Measurements from ENCODE around the gene CXCL13.
"Not testable (repeated sequence)": the region's sequence is repeated elsewhere in the genome, so short reads cannot be mapped to it uniquely, and the experiment has no call there.

Gene CXCL13, protein sequence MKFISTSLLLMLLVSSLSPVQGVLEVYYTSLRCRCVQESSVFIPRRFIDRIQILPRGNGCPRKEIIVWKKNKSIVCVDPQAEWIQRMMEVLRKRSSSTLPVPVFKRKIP

DNA sequence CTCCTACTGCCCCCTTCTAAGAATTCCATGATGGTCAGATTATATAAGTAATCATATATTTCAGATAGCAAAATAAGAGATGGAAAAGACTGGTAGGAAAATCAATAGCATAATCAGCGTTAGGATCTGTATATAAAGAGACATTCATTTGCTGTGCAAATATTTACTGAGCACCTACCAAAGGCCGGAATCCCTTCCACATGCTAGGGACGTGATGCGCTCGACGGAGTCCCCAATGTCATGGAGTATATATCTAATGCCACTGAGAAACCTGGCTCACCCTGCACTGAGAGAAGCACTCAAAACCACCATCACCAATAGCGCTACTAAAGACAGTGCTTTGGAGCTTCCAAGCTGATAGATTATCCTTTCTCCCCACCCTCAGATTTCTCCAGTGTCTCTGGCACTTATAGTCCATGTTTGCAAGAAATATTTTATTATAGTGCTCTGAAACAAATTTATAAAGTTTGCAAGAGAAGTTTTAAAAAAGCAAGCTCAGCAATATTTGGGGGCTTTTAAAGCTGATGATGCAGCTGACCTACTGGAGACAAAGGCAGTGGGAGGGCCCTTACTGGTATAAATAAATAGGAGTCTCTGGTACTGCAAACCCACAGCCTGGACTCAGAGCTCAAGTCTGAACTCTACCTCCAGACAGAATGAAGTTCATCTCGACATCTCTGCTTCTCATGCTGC is at the start of gene CXCL13:
TSS of gene CXCL13 (plus strand) at position 611 of the 693 bp plus-strand sequence. CDS start at position 657, 46 bp downstream.
- peak; percentile 81 for DNase-seq

DNA sequence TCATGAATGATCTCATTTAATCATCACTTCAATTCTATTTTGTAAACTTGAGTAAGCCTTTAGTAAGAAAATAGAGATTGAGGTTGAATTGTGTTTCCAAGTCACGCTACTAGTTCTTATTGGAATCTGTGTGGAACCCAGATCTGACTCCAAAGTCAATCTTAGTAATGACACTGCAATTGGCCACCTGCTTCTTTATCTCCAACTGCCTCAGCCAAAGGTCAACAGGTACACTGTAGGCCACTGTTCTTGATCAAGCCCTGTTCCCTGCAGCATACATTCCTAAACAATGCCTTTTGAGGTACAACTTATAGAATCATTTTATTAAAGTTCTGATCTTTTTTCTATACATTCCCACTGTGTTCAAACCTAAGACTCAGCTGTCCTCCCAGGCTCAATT is 45.5 kb upstream of the CXCL13 start:
- no peak for DNase-seq

DNA sequence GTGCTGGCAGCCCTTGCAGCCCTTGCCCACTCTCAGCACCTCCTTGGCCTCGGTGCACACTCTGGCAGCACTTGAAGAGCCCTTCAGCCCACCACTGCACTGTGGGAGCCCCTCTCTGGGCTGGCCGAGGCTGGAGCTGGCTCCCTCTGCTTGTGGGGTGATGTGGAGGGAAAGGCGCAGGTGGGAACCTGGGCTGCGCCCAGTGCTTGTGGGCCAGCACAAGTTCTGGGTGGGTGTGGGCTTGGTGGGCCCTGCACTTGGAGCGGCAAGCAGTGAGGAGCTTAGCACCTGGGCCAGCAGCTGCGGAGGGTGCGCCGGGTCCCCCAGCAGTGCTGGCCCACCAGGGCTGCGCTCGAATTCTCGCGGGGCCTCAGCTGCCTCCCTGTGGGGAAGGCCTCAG is 43.9 kb upstream of the CXCL13 start:
- not testable (repeated sequence) for DNase-seq

DNA sequence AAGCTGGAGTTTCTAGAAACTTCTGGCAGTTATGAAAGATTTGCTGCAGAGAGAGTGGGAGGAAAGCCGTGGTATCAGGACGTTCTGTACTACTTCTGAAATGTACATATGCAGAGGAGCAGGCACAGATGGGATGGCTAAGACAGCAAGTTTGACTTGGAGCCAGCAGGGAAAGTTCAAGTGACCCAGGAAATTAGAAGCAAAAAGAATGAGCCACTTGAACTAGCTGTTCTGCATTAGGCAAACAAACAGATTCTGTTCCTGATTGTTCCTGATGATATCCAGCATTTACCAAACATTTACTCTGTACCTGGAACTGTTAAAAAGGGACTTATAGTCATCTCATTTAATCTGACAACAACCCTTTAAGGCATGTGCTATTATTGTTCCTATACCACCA is 41.4 kb upstream of the CXCL13 start:
- DNase-seq = peak; percentile 52

DNA sequence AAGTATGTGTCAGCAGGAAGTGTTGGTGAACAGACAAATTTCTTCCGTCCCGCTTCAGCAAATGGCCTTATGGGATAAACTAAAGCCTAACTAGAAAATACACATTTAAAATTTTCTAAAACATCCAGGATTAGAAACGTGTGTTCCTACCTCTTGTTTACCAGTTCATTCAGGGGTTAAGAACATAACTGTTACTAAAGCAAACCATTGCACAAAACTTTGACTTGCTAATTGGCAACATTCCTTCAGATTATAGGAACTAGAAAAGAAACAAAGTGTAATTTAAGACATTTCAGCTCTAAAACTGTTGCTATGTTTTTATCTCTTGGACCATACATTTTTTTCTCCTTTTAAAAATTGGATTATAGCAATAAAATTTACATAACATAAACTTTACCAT is 39.5 kb upstream of the CXCL13 start:
- DNase-seq = no peak

DNA sequence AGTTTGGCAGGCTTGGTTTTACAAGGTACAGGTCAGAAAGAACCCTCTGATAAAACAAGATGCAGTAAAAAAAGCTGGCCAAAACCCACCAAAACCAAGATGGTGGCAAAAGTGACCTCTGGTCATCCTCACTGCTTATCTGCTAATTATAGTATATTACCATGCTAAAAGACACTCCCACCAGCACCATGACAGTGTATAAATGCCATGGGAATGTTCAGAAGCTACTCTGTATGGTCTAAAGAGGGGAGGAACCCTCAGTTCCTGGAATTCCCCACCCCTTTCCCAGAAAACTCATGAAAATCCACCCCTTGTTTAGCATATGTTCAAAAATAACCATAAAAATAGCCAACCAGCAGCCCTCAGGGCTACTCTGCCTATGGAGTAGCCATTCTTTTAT is 38.1 kb upstream of the CXCL13 start:
- DNase-seq = no peak

DNA sequence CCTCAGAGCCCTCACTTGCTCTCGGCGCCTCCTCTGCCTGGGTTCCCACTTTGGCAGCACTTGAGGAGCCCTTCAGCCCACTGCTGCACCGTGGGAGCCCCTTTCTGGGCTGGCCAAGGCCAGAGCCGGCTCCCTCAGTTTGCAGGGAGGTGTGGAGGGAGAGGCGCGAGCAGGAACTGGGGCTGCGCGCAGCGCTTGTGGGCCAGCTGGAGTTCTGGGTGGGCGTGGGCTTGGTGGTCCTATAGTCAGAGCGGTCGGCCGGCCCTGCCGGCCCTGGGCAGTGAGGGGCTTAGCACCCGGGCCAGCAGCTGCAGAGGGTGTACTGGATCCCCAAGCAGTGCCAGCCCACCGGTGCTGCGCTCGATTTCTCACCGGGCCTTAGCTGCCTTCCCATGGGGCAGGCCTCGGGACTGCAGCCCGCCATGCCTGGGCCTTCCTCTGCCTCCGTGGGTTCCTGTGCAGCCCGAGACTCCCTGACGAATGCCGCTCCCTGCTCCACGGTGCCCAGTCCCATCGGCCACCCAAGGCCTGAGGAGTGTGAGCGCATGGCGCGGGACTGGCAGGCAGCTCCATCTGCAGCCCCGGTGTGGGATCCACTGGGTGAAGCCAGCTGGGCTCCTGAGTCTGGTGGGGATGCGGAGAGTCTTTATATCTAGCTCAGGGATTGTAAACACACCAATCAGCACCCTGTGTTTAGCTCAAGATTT is 35.0 kb upstream of the CXCL13 start:
- DNase-seq = not testable (repeated sequence)

DNA sequence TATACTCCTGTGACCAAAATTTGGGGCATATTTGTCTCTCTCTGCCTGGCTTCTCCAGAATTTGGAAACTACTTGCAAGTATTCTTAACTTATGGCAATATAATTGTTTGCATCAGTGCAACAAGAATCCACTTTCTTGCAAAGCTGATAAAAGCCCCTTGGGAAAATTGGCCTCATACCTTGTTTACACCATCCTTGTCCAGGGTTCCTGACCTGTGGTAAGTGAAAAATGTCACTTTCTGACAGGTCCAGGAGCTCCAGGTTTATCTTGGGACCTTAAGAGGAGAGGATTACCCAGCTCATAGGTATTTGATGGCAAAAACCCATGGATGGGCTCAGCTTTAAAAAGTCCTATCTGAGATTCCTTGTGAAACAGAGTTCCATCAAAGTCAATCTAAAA is 29.3 kb upstream of the CXCL13 start:
- DNase-seq = no peak

DNA sequence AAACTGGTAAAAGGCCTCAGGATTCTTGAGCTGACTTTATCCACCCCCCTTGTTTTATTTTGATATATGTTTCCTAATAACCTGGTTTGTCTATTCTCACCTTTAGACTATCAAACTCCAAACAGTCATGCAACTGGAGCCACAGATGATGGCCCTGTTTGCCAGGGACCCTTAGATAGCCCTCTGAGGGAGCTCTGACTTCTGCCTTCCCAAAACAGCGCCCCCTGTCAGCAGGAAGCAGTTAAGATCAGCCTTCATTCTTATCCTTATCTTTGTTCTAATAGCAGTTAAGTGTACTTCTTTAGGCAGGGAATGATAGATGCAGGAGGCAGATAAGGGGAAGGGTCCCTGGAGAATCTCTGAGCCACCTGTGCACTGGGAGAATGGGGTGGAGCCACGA is 27.5 kb upstream of the CXCL13 start:
- DNase-seq = no peak

DNA sequence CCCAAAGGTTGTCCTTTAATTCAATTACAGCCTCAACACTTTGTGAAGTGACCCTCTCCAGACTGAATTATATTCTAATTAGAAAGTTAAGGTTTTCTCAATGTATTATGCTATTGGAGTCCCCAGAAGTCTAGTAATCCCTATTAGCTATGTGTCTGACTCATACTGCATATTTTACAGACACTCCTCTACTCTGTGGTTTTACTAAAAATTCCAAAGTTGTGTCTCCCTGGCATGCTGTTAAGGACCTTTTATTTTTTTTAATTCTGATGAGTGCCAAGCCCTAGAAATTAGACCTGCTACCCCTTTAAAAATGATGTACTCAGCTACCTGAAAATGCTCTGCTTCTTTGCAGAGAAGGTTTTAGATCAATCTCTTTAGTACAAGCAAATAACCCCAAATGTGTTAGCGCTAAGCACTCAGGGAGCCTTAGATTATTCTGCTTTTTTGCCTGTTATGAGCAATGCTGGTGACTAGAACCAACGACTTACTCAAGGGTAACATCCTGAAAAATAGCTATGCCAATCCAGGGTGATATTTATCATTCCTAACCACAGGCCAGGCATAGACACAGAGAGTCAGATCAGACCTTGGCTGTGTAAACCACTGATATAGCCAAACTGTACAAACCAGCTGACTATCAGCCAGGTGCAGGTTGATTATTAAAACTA is 26.1 kb upstream of the CXCL13 start:
- DNase-seq = no peak

DNA sequence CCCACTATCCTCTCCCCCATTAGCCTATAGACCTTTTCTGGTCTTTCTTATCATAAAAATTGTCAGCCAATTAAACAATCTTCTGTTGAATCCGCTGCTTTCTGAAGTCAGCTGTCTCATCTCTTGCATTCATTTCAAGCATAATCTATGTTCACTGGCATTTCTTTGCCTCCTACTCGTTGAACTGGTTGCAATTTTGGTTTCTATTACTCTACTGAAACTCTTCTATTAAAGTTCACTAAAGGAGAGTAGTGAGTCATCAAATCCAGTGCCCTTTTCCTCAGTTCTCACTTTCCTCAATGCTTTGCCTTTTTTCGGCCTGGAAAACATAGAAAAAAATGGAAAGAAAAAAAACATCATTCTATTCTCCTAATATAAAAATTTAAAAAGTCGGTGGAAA is 23.9 kb upstream of the CXCL13 start:
- DNase-seq = no peak

DNA sequence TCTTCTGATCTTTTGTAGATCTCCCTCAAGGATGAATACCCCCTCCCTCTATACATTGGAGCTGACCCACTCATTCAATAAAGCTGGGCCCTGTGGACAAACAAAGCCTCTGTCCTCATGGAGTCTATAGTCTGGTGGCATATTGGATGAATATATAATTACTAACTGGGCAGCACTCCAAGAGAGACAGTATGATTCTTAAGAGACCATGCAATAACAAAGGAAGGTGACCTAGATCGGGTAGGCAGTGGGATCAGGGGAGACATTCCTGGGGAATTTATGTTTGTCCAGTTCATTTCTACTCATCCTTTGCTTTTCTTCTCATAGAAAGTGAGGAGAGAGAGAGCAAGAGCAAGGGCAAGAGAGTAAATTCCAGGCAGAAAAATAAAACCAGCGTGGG is 23.5 kb upstream of the CXCL13 start:
- no peak for DNase-seq

DNA sequence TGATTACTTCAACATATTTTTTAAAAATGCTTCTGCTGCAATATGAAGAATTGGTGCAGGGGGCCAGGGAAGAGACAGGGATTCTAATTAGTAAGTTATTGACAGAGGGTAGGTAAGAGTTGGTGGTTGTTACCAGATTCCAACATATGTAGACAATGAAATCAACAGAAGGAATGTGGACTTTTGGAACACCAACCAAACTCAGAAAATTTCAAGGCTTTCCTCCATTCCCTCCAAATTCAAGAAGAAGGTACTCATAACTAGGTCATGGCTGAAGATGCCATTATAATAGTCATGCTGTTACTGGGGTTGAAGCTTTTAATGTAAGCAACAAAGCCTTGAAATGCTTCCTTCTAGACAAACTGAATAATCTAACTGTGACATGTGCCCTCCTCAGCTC is 22.9 kb upstream of the CXCL13 start:
- no peak for DNase-seq

DNA sequence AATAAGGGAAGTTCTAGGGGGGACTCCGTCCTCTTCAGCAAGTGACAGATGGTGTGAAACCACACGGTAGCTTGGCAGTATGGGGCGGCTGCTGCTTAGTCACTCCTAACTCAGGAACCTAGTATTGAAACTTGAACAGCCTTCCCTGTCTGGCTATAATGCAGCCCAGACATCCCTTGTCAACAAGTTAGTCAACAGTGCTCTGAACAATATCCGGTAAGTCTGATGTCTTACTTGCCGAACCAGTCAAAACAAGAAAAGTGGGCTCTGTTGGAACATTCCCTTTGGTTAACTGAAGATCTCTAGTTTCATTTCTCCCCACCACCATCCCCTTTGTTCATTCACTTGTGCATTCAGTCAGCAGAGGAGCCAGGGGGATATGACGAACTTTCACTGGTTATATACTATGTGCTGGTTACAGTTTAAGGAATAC is 18.7 kb upstream of the CXCL13 start:
- peak; percentile 6 for DNase-seq

DNA sequence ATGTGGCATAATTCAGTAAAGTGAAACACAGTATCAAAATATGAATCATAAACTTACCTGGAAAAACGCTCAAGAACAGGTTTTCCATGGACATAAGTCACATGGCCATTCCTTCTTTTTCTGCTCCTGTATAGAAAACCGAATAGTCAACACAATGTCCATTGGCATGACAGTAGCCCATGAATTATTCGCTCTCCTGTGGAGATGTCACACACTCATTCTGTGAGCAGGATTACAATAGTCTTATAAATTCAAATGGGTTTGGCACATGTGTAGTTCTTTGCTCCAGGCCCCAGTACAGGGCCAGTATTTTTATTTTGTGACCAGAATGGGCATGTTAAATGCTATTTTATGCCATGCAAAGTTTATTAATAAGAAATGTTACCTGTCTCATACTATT is 15.1 kb upstream of the CXCL13 start:
- no peak for DNase-seq

DNA sequence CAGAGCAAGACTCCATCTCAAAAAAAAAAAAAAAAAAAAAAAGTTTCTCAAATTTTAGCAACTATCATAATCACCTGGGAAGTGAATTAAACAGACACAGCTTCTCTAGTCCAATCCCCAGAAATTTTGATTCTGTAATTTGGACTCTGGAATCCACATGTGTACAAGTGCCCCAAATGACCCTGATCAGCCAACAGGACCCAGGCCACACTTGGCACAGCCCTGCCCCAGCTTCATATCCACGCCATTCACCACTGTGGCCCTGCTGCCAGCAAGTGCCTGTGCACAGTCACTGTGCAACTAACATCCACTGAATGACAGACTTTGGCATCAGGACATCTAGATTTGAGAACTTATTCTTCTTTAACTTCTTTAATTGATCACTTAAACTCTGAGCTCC is 14.1 kb upstream of the CXCL13 start:
- DNase-seq = no peak

DNA sequence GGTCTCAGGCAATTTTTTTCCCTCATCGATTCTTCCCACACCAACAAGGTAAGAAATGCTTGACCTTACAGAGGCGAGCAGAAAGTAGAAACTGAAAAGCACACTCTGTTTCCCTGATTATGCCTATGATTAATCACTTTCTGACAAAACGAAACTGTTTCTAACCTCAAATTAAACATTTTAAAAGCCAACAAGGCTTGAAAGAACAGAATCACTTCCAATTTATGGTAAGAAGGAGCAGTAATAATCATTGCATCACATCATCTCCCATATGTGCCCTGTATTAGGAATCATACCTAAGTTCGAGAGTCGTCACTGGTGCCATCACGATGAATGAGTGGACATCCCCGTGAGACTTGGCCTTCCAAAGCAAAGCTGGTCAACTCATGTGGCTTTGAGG is 12.5 kb upstream of the CXCL13 start:
- DNase-seq = no peak

DNA sequence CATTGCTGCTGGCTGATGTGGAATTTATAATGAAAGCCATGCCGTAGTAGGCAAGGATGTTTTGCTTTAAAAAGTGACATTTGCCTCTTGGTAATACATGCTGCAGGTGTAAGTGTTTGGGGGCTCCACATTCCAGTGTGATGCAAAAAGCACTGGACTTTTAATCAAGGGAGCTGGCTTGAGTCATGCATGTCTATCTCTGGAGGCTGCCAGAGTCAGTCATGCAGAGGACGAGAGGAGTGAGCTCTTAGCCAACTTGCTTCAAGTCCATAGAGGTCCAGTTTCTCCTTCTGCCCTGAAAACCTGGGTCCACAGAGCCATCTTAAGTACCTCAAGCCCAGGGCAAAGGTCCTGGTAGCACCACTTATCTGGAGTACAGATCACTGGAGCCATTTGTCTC is 11.6 kb upstream of the CXCL13 start:
- no peak for DNase-seq

DNA sequence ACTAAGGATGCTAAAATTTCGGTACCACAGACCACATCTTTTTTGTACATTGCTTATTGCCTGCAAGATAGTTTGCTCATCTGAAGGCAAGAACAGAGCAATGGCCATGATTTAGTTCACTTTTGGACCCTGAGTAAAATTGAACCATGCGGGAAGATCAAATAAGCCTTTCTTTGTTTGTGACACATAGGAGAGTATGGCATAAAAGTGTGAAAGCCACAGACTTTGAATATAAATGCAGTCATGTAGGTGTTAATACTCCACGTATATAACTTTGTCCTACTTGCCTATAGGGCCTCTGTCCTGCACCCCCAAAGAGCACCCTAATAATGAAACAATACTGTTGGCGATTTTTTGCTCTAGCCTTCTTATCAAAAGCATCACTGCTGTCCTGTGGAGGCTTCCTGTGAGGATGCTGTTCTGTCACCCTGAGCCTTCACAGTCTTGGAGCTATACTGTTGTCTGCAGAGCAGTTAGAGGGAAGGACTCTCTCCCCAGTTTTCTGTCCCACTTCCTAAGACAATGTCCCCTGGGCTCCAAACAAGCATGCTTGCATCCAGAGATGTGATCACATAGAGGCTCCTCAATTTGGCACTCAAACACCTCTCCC is 10.2 kb upstream of the CXCL13 start:
- DNase-seq = no peak

DNA sequence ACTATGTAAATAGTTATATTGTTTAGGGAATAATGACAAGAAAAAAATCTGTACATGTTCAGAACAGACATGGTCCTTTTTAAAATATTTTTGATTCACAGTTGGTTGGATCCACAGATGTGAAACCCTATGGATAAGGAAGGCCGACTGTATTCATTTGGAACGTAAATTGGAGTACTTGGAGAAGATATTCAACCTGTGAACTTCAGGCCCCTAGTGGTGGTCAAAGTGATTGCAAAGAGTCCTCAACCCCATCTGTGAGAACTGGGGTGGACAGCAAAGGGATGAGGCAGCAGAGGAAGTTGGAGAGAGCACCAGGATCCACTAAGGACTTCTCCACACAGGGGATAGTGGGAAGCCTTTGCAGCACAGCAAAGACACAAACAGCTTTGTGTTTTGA is 6.2 kb upstream of the CXCL13 start:
- DNase-seq = peak; percentile 24

DNA sequence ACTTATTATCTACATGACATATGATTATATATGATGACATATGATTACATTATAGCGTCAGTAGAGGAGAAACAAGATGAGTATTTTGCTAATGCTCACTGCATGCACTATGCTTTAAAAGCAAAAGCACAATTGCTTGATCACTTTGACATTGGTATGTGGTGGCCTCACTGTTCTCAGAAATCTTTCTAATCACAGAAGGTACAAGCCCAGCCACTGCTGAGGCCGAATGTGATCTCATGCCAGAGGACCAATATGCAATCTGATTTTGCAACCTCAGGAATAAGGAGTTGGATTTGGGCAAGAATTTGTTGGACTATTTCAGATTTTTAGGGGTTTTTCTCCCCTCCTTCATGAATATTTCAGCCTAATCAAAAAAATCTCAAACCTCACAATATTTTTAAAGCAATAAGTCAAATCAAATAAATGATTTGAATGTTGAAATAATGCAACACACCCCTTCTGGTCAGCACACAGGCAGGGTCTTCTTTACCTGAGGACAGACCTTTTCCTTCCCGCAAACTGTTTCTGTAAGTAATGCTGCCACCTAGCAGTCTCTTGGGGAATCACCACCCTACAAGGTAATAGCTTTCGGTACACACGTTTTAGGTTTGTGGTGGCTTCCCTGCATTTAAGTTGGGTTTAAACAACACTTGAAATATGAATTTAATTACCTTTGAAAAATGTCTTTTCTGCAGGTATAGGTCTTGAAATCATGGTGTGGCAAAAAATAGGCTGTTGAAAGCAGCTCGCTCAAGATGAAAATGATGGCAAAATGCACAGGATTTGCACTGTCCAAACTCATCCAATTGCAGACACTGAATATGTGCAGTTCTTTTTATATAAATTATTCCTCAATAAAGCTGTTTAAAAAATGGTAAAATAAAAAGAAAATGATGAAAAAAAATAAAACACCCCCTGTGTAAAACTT is 4.8 kb upstream of the CXCL13 start:
- peak; percentile 65 for DNase-seq

DNA sequence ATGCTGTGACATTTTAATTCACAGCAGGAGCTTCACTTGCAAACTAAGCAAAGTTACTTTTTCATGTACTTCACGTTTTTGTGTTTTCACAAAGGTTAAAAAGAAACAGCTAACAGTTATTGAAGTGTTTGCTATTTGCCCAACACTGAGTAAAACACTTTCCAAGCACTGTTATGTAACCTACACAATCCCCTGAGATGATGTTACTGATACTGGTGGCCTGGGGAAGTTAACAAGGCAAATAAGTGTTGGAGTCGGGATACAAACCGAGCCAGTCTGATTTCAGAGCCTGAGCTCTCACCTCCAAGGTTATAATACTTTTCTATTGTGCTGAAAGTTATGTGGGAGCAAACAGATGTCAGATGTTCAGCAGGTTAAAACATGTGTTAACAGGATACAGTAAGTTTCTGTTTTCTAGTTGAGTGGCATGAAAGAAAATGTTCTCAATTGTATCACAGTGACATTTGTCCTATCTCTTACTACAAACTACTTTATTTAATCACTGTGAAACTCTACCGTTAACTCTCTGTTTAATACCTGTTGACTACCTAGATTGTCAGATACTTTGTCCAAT is 3.9 kb upstream of the CXCL13 start:
- peak; percentile 22 for DNase-seq
